ENCODE data around the gene AGPAT3. TPM values are rescaled to one million over a fixed set of nuclear protein-coding genes. Genes with fewer than 3 reads are reported as not detected.

Gene AGPAT3
- total and polyA plus RNA-seq, 10 of the 15 experiments (the other 5 are each of a cell fraction or from before 2014, with no cell fraction given): 1.2 to 110 (median 30.8) TPM

DNA sequence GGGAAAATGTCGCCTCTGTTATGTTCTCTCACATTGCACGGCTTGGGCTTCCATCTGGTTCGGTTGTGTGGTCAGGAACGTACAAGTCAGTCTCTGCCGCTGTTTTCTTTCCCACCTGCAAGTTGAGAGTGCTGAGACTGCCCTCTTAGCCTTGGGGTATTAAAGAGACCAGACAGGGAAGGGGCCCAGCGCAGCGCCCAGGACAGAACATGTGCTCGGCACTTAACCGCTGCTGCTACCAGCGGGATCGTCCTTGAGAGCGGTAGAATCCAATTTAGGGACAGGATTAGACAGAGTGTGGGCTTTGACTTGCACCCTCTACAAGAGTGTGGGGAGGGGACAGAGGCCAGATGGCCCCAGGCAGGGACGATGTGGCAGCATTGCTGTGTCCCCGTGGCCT, 17.7 kb upstream of the AGPAT3 start:
- Histone ChIP-seq H3K27me3 (replicated peaks in 1 of 2; ENCODE audit: control insufficient read depth in 2 of 2, insufficient read depth in 2 of 2, low read length in 1 of 2) (no peaks in the 10 kb centered on the region), H4K20me1 (ENCODE audit: control insufficient read depth, insufficient read depth) (no peaks in the 10 kb centered on the region), H3K36me3 (ENCODE audit: control insufficient read depth in 2 of 2, insufficient read depth in 2 of 2, low read length in 1 of 2) (no peaks in the 10 kb centered on the region), H3K4me2 (ENCODE audit: control insufficient read depth, insufficient read depth) (no peak overlapping the region), H2AFZ (ENCODE audit: control insufficient read depth, low read depth, low read length) (no peak overlapping the region), H3K9me3 (replicated peaks; ENCODE audit: control insufficient read depth, insufficient read depth, low read length) (peaks cover 6% of the 10 kb centered on the region; the same call in 2 of the 3 replicates), H3K4me3 (no peak overlapping the region), H3K9ac (ENCODE audit: control insufficient read depth, insufficient read depth, low read length) (no peak overlapping the region), H3K27ac (ENCODE audit: control insufficient read depth, insufficient read depth) (no peak overlapping the region), H3K4me1 (ENCODE audit: control insufficient read depth, insufficient read depth, low read length) (0 out of 2 replicates have a peak, but pooled peaks cover 1% of the 10 kb centered on the region), H3K79me2 (ENCODE audit: control insufficient read depth, insufficient read depth, low read length) (no peaks in the 10 kb centered on the region)
- WGBS (ENCODE audit: insufficient coverage, insufficient replicate concordance, low lambda C conversion rate, missing lambda C conversion rate): 87% methylated on average over 14 of the region's 14 CpGs
- POLR2A ChIA-PET: no interaction called here
- no TSS peak for BruUV-seq (replicated peaks)
- in situ Hi-C loops (cut with MboI): no loop called here
- CTCF ChIA-PET: no interaction called here
- SMC1A ChIA-PET (ENCODE audit: uncharacterized antibody, unreplicated experiment): no interaction called here
- intact Hi-C loops (cut with micrococcal nuclease; ENCODE audit: unreplicated experiment): no loop called here
- ATAC-seq: no peak
- no peak for DNase-seq (ENCODE audit: low read depth, low spot score)
- no peak for FAIRE-seq
- RAD21 ChIA-PET (ENCODE audit: unreplicated experiment): no interaction called here
- no peak for TF ChIP-seq EZH2 (IDR thresholded peaks at IDR 0.05; ENCODE audit: borderline replicate concordance, control insufficient read depth, low read depth, low read length)
- no peak for TF ChIP-seq MTA3 (IDR thresholded peaks at IDR 0.05; ENCODE audit: borderline replicate concordance, low read length)
- TF ChIP-seq, protein P1, sequence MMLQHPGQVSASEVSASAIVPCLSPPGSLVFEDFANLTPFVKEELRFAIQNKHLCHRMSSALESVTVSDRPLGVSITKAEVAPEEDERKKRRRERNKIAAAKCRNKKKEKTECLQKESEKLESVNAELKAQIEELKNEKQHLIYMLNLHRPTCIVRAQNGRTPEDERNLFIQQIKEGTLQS (IDR thresholded peaks at IDR 0.05; ENCODE audit: borderline replicate concordance, extremely low read depth, low read depth, low read length): no peak
- no peak for TF ChIP-seq CREB1 (IDR thresholded peaks at IDR 0.05; ENCODE audit: low read depth)
- TF ChIP-seq, protein P2, sequence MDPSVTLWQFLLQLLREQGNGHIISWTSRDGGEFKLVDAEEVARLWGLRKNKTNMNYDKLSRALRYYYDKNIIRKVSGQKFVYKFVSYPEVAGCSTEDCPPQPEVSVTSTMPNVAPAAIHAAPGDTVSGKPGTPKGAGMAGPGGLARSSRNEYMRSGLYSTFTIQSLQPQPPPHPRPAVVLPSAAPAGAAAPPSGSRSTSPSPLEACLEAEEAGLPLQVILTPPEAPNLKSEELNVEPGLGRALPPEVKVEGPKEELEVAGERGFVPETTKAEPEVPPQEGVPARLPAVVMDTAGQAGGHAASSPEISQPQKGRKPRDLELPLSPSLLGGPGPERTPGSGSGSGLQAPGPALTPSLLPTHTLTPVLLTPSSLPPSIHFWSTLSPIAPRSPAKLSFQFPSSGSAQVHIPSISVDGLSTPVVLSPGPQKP (IDR thresholded peaks at IDR 0.05; ENCODE audit: low read depth, low read length): no peak
- TF ChIP-seq, protein P3, sequence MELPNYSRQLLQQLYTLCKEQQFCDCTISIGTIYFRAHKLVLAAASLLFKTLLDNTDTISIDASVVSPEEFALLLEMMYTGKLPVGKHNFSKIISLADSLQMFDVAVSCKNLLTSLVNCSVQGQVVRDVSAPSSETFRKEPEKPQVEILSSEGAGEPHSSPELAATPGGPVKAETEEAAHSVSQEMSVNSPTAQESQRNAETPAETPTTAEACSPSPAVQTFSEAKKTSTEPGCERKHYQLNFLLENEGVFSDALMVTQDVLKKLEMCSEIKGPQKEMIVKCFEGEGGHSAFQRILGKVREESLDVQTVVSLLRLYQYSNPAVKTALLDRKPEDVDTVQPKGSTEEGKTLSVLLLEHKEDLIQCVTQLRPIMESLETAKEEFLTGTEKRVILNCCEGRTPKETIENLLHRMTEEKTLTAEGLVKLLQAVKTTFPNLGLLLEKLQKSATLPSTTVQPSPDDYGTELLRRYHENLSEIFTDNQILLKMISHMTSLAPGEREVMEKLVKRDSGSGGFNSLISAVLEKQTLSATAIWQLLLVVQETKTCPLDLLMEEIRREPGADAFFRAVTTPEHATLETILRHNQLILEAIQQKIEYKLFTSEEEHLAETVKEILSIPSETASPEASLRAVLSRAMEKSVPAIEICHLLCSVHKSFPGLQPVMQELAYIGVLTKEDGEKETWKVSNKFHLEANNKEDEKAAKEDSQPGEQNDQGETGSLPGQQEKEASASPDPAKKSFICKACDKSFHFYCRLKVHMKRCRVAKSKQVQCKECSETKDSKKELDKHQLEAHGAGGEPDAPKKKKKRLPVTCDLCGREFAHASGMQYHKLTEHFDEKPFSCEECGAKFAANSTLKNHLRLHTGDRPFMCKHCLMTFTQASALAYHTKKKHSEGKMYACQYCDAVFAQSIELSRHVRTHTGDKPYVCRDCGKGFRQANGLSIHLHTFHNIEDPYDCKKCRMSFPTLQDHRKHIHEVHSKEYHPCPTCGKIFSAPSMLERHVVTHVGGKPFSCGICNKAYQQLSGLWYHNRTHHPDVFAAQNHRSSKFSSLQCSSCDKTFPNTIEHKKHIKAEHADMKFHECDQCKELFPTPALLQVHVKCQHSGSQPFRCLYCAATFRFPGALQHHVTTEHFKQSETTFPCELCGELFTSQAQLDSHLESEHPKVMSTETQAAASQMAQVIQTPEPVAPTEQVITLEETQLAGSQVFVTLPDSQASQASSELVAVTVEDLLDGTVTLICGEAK (IDR thresholded peaks at IDR 0.05; ENCODE audit: borderline replicate concordance): no peak
- TF ChIP-seq, protein P4, sequence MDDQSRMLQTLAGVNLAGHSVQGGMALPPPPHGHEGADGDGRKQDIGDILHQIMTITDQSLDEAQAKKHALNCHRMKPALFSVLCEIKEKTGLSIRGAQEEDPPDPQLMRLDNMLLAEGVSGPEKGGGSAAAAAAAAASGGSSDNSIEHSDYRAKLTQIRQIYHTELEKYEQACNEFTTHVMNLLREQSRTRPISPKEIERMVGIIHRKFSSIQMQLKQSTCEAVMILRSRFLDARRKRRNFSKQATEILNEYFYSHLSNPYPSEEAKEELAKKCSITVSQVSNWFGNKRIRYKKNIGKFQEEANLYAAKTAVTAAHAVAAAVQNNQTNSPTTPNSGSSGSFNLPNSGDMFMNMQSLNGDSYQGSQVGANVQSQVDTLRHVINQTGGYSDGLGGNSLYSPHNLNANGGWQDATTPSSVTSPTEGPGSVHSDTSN (IDR thresholded peaks at IDR 0.05; ENCODE audit: insufficient replicate concordance, low read depth, low read length): no peak
- TF ChIP-seq SRF (IDR thresholded peaks at IDR 0.05; ENCODE audit: low read depth in 2 of 2, low read length in 2 of 2): no peak
- TF ChIP-seq, protein P5, sequence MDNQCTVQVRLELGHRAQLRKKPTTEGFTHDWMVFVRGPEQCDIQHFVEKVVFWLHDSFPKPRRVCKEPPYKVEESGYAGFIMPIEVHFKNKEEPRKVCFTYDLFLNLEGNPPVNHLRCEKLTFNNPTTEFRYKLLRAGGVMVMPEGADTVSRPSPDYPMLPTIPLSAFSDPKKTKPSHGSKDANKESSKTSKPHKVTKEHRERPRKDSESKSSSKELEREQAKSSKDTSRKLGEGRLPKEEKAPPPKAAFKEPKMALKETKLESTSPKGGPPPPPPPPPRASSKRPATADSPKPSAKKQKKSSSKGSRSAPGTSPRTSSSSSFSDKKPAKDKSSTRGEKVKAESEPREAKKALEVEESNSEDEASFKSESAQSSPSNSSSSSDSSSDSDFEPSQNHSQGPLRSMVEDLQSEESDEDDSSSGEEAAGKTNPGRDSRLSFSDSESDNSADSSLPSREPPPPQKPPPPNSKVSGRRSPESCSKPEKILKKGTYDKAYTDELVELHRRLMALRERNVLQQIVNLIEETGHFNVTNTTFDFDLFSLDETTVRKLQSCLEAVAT (IDR thresholded peaks at IDR 0.05): no peak
- no peak for TF ChIP-seq EGR1 (IDR thresholded peaks at IDR 0.05; ENCODE audit: borderline replicate concordance in 1 of 2, low read depth in 2 of 2, low read length in 2 of 2)
- no peak for TF ChIP-seq NFYB (IDR thresholded peaks at IDR 0.05; ENCODE audit: insufficient read depth, low read depth, low read length)
- no peak for TF ChIP-seq STAT1 (conservative IDR thresholded peaks at IDR 0.05)
- TF ChIP-seq, protein P6, sequence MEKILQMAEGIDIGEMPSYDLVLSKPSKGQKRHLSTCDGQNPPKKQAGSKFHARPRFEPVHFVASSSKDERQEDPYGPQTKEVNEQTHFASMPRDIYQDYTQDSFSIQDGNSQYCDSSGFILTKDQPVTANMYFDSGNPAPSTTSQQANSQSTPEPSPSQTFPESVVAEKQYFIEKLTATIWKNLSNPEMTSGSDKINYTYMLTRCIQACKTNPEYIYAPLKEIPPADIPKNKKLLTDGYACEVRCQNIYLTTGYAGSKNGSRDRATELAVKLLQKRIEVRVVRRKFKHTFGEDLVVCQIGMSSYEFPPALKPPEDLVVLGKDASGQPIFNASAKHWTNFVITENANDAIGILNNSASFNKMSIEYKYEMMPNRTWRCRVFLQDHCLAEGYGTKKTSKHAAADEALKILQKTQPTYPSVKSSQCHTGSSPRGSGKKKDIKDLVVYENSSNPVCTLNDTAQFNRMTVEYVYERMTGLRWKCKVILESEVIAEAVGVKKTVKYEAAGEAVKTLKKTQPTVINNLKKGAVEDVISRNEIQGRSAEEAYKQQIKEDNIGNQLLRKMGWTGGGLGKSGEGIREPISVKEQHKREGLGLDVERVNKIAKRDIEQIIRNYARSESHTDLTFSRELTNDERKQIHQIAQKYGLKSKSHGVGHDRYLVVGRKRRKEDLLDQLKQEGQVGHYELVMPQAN (conservative IDR thresholded peaks at IDR 0.05): no peak
